K562 (cell line): ENCODE data around the gene SPATS1. TPM values are rescaled to one million over a fixed set of nuclear protein-coding genes. Genes with fewer than 3 reads are reported as not detected.

Experiments
- CAMTA2 ChIP-seq: fragments of 250-450 bp; sonication (Bioruptor Pico); conservative IDR thresholded peaks from 2 replicates; pipeline ENCODE4 v1.5.1; 2022
- ESRRA ChIP-seq: fragments of 450-650 bp; IDR thresholded peaks from 2 replicates; pipeline ENCODE4 v1.6.1; 2014; ENCODE audit warnings: low read depth, mild to moderate bottlenecking, moderate library complexity, borderline replicate concordance
- GATAD2B ChIP-seq: fragments of 450-650 bp; IDR thresholded peaks from 2 replicates; pipeline ENCODE4 v1.6.1; 2017; ENCODE audit warnings: mild to moderate bottlenecking, borderline replicate concordance
- ILF3 ChIP-seq: fragments of 450-650 bp; IDR thresholded peaks from 2 replicates; pipeline ENCODE4 v1.6.1; 2018; ENCODE audit warnings: antibody characterized with exemption, mild to moderate bottlenecking, moderate library complexity, borderline replicate concordance
- MTA1 ChIP-seq: fragments of 450-650 bp; IDR thresholded peaks from 2 replicates; pipeline ENCODE4 v1.6.1; 2017; ENCODE audit warnings: borderline replicate concordance
- NCOA1 ChIP-seq: fragments of 450-650 bp; IDR thresholded peaks from 2 replicates; pipeline ENCODE4 v1.6.1; 2016; ENCODE audit warnings: low read depth
- NR2C2 ChIP-seq, 2 experiments: fragments of 200-800 bp in 1 of 2; sonication (Bioruptor generic) in 1 of 2; sonication (generic) in 1 of 2; formaldehyde crosslinking in 1 of 2; IDR thresholded peaks; 2 replicates each; pipeline versions ENCODE4 v1.6.1 to v1.8.0; 2016 to 2022; ENCODE audit warnings: mild to moderate bottlenecking in 1 of 2, missing compliant biosample characterization in 1 of 2, missing genetic modification characterization in 1 of 2, missing genetic modification reagents in 1 of 2
- SMARCA4 ChIP-seq: fragments of 450-650 bp; IDR thresholded peaks from 2 replicates; pipeline ENCODE4 v1.6.1; 2016
- TARDBP ChIP-seq: fragments of 450-650 bp; IDR thresholded peaks from 2 replicates; pipeline ENCODE4 v1.6.1; 2016
- TRIM28 ChIP-seq: fragments of 450-650 bp; IDR thresholded peaks from 2 replicates; pipeline ENCODE4 v1.6.1; 2017
- polyA plus RNA-seq, 8 experiments: library from polyadenylated mRNA; depleted of rRNA in 4 of 8; stranded (reverse) in 5 of 8; unstranded in 3 of 8; fragments of >200 nt; fragmentation: Nextera tagmentation in 2 of 8; fragmentation: Illumina TruSeq in 1 of 8; extraction: Ambion mirVana in 2 of 8; extraction: Trizol in 1 of 8; gene quantifications; 2 replicates each; pipeline versions ENCODE4 v1.2.1 to v1.2.3, GENCODE V29; 2011 to 2014; ENCODE audit warnings: inconsistent platforms in 1 of 8, missing spikeins in 1 of 8
- total RNA-seq, 7 experiments: library from RNA; depleted of rRNA in 6 of 7; stranded (reverse); fragments of >200 nt in 6 of 7; fragmentation: Illumina TruSeq in 2 of 7; extraction: Trizol in 2 of 7; gene quantifications; 2 replicates each; pipeline versions ENCODE4 v1.2.1 to v1.2.3, GENCODE V29; 2011 to 2021; ENCODE audit warnings: low replicate concordance in 1 of 7
- TF ChIP-seq, protein P1 (sequence below): IDR thresholded peaks from 2 replicates; pipeline ENCODE4 v1.6.1; 2014; ENCODE audit warnings: antibody characterized with exemption
- TF ChIP-seq, protein P2 (sequence below): fragments of 450-650 bp; conservative IDR thresholded peaks from 2 replicates; pipeline ENCODE4 v1.6.1; 2016; ENCODE audit warnings: missing genetic modification characterization, low read depth, mild to moderate bottlenecking, missing compliant biosample characterization, moderate library complexity

Gene SPATS1
- total and polyA plus RNA-seq, 9 of the 15 experiments (the other 6 are each of a cell fraction or from before 2014, with no cell fraction given), result not detected

DNA sequence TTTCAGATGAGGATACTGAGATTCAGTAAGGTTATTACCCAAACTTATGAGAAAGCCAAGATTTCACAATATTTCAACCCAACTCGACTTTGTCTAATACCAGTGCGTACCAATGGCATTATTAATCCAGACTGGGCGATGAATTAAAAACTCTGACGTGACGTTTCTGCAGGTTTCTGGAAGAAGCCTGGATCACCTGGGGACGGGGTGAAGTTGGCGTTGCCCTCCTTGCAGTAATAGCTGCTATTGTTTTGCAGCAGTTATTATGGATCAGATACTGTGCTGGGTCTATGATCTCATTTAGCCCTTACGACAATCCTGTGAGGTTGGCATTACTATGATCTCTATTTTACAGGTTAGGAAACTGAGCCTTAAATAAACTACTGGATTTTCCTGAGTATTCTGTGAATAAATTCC lies 44.5 kb downstream of the SPATS1 start (continued):
- TF ChIP-seq, protein P1, sequence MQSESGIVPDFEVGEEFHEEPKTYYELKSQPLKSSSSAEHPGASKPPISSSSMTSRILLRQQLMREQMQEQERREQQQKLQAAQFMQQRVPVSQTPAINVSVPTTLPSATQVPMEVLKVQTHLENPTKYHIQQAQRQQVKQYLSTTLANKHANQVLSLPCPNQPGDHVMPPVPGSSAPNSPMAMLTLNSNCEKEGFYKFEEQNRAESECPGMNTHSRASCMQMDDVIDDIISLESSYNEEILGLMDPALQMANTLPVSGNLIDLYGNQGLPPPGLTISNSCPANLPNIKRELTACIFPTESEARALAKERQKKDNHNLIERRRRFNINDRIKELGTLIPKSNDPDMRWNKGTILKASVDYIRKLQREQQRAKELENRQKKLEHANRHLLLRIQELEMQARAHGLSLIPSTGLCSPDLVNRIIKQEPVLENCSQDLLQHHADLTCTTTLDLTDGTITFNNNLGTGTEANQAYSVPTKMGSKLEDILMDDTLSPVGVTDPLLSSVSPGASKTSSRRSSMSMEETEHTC, result no peak
- peak; percentile 63; the same call in 1 of the 2 replicates for TF ChIP-seq ILF3
- peak; percentile 23; the same call in 1 of the 2 replicates for TF ChIP-seq ESRRA
- peak; percentile 79; the same call in 1 of the 2 replicates for TF ChIP-seq GATAD2B
- TF ChIP-seq SMARCA4, result peak; percentile 65; the same call in 1 of the 2 replicates
- no peak for TF ChIP-seq TRIM28
- 0 out of 2 replicates have a peak, but pooled peaks have one; percentile 64 for TF ChIP-seq NR2C2 (CRISPR knock-in tag; IDR thresholded peaks at IDR 0.05)
- no peak for TF ChIP-seq NR2C2 (tag; IDR thresholded peaks at IDR 0.05)
- TF ChIP-seq TARDBP, result peak; percentile 66; the same call in 1 of the 2 replicates
- no peak for TF ChIP-seq CAMTA2
- TF ChIP-seq, protein P2, sequence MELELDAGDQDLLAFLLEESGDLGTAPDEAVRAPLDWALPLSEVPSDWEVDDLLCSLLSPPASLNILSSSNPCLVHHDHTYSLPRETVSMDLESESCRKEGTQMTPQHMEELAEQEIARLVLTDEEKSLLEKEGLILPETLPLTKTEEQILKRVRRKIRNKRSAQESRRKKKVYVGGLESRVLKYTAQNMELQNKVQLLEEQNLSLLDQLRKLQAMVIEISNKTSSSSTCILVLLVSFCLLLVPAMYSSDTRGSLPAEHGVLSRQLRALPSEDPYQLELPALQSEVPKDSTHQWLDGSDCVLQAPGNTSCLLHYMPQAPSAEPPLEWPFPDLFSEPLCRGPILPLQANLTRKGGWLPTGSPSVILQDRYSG (tag), result 0 out of 2 replicates have a peak, but pooled peaks have one; percentile 71
- 0 out of 2 replicates have a peak, but pooled peaks have one; percentile 29 for TF ChIP-seq MTA1
- TF ChIP-seq NCOA1, result no peak
